ENCODE measurements around the gene GAL.

Gene GAL

GRCh38 chr11:68693484-68693882 lies 9.1 kb downstream of the GAL start:
- TF ChIP-seq BHLHE40 (IDR thresholded peaks at IDR 0.05; ENCODE audit: borderline replicate concordance) (no peak), SUZ12 (IDR thresholded peaks at IDR 0.05) (no peak), TARDBP (IDR thresholded peaks at IDR 0.05) (no peak), L3MBTL2 (conservative IDR thresholded peaks at IDR 0.05) (no peak), FOXA1 (IDR thresholded peaks at IDR 0.05) (no peak), HDGF (IDR thresholded peaks at IDR 0.05; ENCODE audit: borderline replicate concordance) (no peak), CTBP1 (IDR thresholded peaks at IDR 0.05; ENCODE audit: borderline replicate concordance) (no peak)
- ChIA-PET CTCF (no interaction called here), POLR2A (no interaction called here)
- no peak for DNase-seq (ENCODE audit: extremely low spot score)

DNA sequence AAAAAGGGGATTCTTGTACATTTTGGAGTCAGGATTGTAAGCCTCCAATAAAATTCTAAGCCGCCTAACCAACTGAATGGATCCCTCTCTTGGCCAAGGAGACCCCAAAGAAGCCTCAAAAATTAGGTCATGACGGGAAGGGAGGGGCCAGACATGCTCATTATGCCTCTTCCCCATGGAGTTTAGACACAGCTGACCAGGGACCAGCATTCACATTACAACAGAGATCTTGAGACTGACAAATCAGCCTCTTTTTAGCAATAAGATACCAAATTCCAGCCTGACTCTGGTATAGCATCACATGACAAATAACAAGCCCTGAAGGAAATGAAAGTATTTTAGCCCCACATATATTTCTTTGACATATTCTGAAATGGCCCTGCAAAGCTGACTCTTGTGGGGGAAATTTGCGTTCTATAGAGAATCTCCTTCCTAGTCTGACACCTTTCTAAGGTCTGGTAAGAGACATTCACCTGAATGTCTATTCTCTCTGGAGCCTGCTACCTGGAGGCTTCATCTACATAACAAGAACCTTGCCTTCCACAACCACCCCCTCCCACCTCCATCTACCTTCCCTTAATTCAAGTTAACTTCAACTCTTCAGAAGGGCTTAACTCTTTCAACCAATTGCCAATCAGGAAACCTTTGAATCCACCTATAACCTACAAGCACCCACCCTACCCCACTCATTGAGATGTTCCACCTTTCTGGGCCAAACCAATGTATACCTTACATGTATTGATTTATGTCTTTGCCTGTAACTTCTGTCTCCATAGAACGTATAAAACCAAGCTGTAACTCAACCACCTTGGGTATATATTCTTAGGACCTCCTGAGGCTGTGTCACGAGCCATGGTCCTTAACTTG lies 10.3 kb downstream of the GAL start:
- DNase-seq (ENCODE audit: extremely low spot score): no peak
- TF ChIP-seq SUZ12 (IDR thresholded peaks at IDR 0.05): no peak
- ChIA-PET CTCF (no interaction called here), POLR2A (interaction anchor here (0.9 kb wide), 1 partner anchor 11 kb away, joined by 3 read pairs; no protein-coding TSS in a partner anchor)

GRCh38 chr11:68695531-68695930 lies 11.2 kb downstream of the GAL start:
- DNase-seq (ENCODE audit: extremely low spot score): no peak
- POLR2A ChIA-PET: no interaction called here
- TF ChIP-seq ARNT (IDR thresholded peaks at IDR 0.05): no peak
- TF ChIP-seq SP1 (IDR thresholded peaks at IDR 0.05): no peak
- no peak for TF ChIP-seq ZNF384 (IDR thresholded peaks at IDR 0.05)
- TF ChIP-seq SUZ12 (IDR thresholded peaks at IDR 0.05): no peak
- no peak for TF ChIP-seq FOXK2 (IDR thresholded peaks at IDR 0.05)
- TF ChIP-seq L3MBTL2 (conservative IDR thresholded peaks at IDR 0.05): no peak
- TF ChIP-seq BHLHE40 (IDR thresholded peaks at IDR 0.05; ENCODE audit: borderline replicate concordance): no peak
- TF ChIP-seq TARDBP (IDR thresholded peaks at IDR 0.05): no peak
- TF ChIP-seq HDGF (IDR thresholded peaks at IDR 0.05; ENCODE audit: borderline replicate concordance): no peak
- no peak for TF ChIP-seq NFRKB (IDR thresholded peaks at IDR 0.05)
- TF ChIP-seq FOXM1 (IDR thresholded peaks at IDR 0.05; ENCODE audit: borderline replicate concordance): no peak
- TF ChIP-seq LEF1 (IDR thresholded peaks at IDR 0.05; ENCODE audit: borderline replicate concordance): no peak
- TF ChIP-seq CTBP1 (IDR thresholded peaks at IDR 0.05; ENCODE audit: borderline replicate concordance): no peak
- CTCF ChIA-PET: no interaction called here

GRCh38 chr11:68698993-68699392 lies 14.6 kb downstream of the GAL start:
- DNase-seq (ENCODE audit: extremely low spot score): no peak
- ChIA-PET CTCF (no interaction called here), POLR2A (no interaction called here)
- TF ChIP-seq BHLHE40 (IDR thresholded peaks at IDR 0.05; ENCODE audit: borderline replicate concordance) (no peak), FOXA1 (IDR thresholded peaks at IDR 0.05) (no peak), HDGF (IDR thresholded peaks at IDR 0.05; ENCODE audit: borderline replicate concordance) (no peak), L3MBTL2 (conservative IDR thresholded peaks at IDR 0.05) (no peak), NFRKB (IDR thresholded peaks at IDR 0.05) (no peak), ZNF384 (IDR thresholded peaks at IDR 0.05) (no peak), TARDBP (IDR thresholded peaks at IDR 0.05) (no peak), FOXM1 (IDR thresholded peaks at IDR 0.05; ENCODE audit: borderline replicate concordance) (no peak)

- TF ChIP-seq FOXA1 (IDR thresholded peaks at IDR 0.05) (no peak), LEF1 (IDR thresholded peaks at IDR 0.05; ENCODE audit: borderline replicate concordance) (no peak), TARDBP (IDR thresholded peaks at IDR 0.05) (no peak), SP1 (IDR thresholded peaks at IDR 0.05) (no peak), ELF4 (IDR thresholded peaks at IDR 0.05) (no peak), FOXK2 (IDR thresholded peaks at IDR 0.05) (no peak), PKNOX1 (IDR thresholded peaks at IDR 0.05) (no peak), HDGF (IDR thresholded peaks at IDR 0.05; ENCODE audit: borderline replicate concordance) (no peak), SUZ12 (IDR thresholded peaks at IDR 0.05) (no peak), ZNF384 (IDR thresholded peaks at IDR 0.05) (no peak), ARNT (IDR thresholded peaks at IDR 0.05) (no peak), FOXM1 (IDR thresholded peaks at IDR 0.05; ENCODE audit: borderline replicate concordance) (no peak), L3MBTL2 (conservative IDR thresholded peaks at IDR 0.05) (no peak), CTBP1 (IDR thresholded peaks at IDR 0.05; ENCODE audit: borderline replicate concordance) (no peak), BHLHE40 (IDR thresholded peaks at IDR 0.05; ENCODE audit: borderline replicate concordance) (no peak)
- POLR2A ChIA-PET: no interaction called here
- CTCF ChIA-PET: no interaction called here
- peak; percentile 53 for DNase-seq (ENCODE audit: extremely low spot score)
These were observed 20.5 kb downstream of the GAL start for GRCh38 chr11:68704887-68705286.

GRCh38 chr11:68707527-68707926 lies 23.2 kb downstream of the GAL start:
- POLR2A ChIA-PET: no interaction called here
- CTCF ChIA-PET: no interaction called here
- no peak for TF ChIP-seq FOXA1 (IDR thresholded peaks at IDR 0.05)
- TF ChIP-seq ZNF384 (IDR thresholded peaks at IDR 0.05): no peak
- no peak for TF ChIP-seq PKNOX1 (IDR thresholded peaks at IDR 0.05)
- TF ChIP-seq L3MBTL2 (conservative IDR thresholded peaks at IDR 0.05): no peak
- TF ChIP-seq TARDBP (IDR thresholded peaks at IDR 0.05): no peak
- no peak for TF ChIP-seq HDGF (IDR thresholded peaks at IDR 0.05; ENCODE audit: borderline replicate concordance)
- TF ChIP-seq SP1 (IDR thresholded peaks at IDR 0.05): no peak
- TF ChIP-seq FOXK2 (IDR thresholded peaks at IDR 0.05): no peak
- no peak for TF ChIP-seq SUZ12 (IDR thresholded peaks at IDR 0.05)
- no peak for TF ChIP-seq NFRKB (IDR thresholded peaks at IDR 0.05)
- no peak for TF ChIP-seq LEF1 (IDR thresholded peaks at IDR 0.05; ENCODE audit: borderline replicate concordance)
- TF ChIP-seq ARNT (IDR thresholded peaks at IDR 0.05): no peak
- TF ChIP-seq ELF4 (IDR thresholded peaks at IDR 0.05): no peak
- no peak for TF ChIP-seq BHLHE40 (IDR thresholded peaks at IDR 0.05; ENCODE audit: borderline replicate concordance)
- no peak for TF ChIP-seq CTBP1 (IDR thresholded peaks at IDR 0.05; ENCODE audit: borderline replicate concordance)
- TF ChIP-seq FOXM1 (IDR thresholded peaks at IDR 0.05; ENCODE audit: borderline replicate concordance): no peak

More at GRCh38 chr11:68707527-68707926, 23.2 kb downstream of the GAL start:
- DNase-seq (ENCODE audit: extremely low spot score): no peak

Measured in HEK293T (cell line).